Peyer's patch (tissue), 4 donors: ENCODE results near the gene CHST4.

Experiments
- CTCF ChIP-seq, 6 experiments: fragments of 450-650 bp in 4 of 6; fragments of 200-600 bp in 2 of 6; sonication (generic) in 1 of 6; IDR thresholded peaks; one replicate each; pipeline ENCODE4 v1.5.1; 2017 to 2019; ENCODE audit warnings: antibody characterized with exemption in 6 of 6, mild to moderate bottlenecking in 3 of 6, moderate library complexity in 1 of 6
- POLR2A ChIP-seq, 2 donors: fragments of 450-650 bp; IDR thresholded peaks; one replicate each; pipeline ENCODE4 v1.5.1; 2017; ENCODE audit warnings: antibody characterized with exemption in 2 of 2, mild to moderate bottlenecking in 2 of 2, moderate library complexity in 2 of 2

GRCh38 chr16:71574702-71575101 is 48.5 kb downstream of the CHST4 start:
- TF ChIP-seq CTCF (IDR thresholded peaks at IDR 0.05) (no peak), POLR2A (IDR thresholded peaks at IDR 0.05) (no peak)
